ENCODE measurements around the gene SUPT3H.

SUPT3H gene

DNA sequence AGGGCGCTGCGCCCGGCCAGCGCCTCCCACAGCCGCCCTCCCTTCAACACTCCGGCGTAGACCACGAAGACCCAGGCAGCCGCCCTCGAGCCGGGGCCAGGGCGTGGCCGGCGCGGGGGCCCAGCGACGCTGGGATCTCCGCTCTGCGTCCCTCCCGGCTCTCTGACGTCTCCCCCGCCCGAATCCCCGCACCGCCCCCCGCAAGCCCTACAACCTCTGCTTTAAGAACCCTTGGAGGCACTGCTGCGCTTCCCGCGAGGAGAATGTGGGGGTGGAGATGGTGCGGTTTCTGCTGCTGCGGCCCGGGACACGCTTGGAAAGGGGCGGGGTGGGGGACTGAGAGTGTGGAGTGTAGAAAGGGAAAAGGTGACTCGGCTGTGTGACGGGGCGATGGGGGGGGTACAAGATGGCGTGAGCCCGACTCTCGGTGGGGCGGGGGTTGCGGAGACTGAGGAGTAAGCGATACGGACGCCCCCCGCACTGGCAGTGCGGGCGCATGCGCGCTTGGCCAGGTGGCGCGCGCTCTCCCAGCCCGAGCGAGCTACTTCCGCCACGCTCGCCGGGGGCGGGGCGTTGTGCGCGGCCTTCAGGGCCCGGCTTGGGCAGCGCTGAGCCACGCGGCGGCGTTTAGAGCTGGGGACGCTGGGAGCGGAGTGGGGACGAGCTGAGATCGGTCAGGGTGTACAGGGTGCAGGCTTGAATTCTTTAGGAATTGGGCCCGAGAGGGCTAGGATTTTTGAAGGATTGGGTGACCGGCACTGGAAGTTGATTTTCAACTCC, at the start of gene SUPT3H:
Gene SUPT3H, minus strand, starts transcription at position 381 of the 780 bp plus-strand sequence.
- peak; percentile 66 for DNase-seq (ENCODE audit: low read depth)

DNA sequence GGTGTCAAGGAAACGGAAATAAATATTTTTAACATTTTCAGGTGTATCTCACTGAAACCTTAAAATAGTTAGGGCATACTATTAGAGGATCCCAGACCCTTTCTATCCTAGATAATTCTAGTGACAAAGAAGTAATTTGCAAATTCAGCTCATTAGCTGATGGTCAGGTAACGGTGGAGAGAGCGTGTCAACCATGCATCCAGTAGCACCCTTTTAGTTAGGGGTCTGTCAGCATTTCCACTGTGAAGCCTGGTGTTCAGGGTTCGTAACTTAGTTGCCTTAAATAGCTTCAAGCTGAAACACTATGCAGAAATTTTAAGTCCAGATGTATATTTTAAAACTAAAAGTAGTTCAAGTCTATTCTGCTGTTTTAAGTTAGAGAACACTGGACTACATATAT, 48.5 kb upstream of the SUPT3H start:
- DNase-seq (ENCODE audit: low read depth): no peak

DNA sequence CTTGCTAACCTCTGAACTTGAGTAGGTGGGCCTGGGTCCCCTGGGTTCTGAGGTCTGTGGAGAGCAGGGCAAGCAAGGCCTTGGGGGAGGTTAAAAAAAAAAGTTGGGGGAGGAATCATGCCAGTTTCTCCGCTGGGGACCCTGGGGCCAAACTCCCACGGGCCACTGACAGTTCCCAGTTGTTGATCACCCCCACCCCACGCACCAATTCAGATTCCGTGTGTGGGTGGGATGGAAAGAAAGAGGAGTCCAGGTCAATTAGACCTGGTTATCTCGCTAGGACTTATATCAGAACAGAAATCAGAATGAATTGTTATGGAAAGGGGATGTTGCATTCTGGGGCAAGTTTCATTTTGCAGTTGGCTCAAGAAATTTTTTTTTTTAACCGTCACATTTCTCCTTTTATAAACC, 46.7 kb upstream of the SUPT3H start:
- DNase-seq (ENCODE audit: low read depth): no peak

DNA sequence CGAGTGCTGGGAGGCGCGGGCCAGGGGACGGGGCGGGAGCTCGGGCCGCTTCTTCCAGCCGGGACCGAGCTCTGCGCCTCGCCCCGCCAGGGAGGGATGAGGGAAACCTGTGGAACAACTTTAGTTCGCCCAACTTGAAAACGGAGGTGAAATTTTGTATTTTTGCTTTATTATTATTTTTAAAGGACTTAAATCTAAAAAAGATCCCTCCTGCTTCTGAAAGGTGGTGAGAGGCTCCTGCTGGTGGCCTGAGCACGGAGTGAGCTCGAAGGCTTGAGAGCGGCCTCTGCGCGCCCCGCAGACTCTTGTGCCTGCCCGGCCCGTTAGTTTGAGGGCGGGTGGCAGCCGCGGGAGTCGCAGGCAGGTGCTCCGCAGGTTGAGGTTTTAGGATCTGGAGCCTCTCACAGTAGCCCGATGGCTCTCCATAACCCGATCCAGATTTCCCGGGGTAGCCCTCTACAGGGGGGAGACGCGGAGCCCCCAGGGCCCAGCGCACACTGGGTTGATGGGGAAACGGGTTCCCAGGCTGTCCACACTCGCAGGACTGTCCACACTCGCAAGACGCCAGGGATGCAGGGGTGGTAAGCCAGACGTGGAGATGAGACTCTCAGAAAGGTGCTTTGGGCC, 46.2 kb upstream of the SUPT3H start:
- DNase-seq (ENCODE audit: low read depth): no peak

DNA sequence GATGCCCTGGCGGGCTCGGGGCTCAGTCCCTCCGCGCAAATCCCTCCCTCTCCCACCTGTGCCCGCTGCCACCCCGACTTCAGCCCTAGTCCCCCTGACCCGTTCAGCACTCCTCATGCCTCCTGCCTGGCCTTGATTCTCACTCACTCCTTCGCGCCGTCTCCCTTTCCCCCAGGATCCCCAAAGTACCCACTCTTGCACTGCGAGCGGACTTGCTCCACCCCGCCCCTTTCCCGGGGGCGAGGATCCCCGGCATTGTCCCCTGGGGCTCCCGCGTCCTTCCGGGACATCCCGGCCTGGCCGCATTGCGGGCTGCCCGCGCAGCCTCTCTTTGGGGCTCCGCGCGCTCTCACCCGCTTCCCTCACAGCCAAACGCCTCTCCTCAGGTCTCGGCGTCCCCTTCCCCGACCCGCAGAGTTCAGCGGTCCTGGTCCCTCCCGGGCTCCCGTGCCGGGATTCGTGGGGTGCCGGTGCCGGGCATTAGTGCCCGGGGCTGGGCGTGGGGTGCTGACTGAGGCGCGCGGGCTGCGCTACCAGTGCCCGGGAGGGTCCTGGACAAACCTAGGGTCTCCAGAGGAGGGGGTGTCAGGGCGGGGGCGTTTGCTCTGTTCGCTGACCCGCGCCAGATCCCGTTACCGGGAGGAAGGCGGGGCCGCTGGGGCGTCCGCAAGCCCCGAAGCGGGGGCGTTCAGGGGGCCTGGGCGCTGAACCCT, 45.5 kb upstream of the SUPT3H start:
- DNase-seq (ENCODE audit: low read depth): no peak

DNA sequence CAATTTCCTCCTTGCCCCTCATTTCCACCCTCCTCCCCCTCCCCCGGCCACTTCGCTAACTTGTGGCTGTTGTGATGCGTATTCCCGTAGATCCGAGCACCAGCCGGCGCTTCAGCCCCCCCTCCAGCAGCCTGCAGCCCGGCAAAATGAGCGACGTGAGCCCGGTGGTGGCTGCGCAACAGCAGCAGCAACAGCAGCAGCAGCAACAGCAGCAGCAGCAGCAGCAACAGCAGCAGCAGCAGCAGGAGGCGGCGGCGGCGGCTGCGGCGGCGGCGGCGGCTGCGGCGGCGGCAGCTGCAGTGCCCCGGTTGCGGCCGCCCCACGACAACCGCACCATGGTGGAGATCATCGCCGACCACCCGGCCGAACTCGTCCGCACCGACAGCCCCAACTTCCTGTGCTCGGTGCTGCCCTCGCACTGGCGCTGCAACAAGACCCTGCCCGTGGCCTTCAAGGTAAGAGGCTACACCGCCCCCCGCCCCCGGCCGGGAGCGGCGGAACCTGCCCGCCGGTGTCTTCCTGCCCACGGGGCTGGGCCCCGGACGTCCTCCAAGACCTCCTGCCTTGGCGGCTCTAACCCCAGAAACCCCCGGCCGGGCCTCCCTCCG, 44.9 kb upstream of the SUPT3H start:
- no peak for DNase-seq (ENCODE audit: low read depth)

DNA sequence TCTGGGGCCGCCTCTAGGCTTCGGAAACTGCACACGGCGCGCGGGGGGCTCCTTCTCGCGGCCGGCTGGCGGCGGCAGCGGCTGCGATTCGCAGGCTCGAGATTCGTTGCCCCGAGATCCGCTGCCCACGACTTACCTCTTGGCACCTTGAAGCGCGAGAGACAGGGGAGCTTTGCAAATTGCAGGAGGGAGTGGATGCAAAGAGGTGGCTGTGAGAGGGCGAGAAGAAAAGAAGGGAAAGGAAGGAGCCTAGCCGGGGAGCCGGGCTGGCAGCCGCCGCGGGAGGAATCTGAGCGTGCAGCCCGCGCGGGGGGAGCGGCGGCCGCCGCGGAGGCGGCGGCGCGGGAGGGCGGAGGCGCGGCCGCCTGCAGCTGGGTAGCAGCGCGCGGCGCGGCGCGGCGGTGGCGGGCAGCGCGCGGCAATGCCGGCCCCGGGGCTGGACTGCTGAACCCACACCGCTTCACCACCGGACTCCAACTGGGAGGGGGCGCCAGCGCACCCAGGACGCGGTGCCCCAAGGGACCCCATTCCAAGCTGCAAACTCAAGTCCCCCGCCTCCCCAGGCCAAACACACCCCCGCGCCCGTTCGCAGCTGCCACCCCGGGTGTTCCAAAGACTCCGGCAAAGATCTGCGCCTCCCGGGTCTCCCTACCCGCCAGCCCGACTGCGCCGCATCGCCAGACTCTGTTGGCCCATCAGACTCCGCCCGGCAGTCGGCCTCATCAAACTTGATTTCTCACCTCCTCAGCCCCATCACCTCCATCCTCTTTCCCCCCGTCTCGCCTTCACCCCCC, 44.2 kb upstream of the SUPT3H start:
- no peak for DNase-seq (ENCODE audit: low read depth)

DNA sequence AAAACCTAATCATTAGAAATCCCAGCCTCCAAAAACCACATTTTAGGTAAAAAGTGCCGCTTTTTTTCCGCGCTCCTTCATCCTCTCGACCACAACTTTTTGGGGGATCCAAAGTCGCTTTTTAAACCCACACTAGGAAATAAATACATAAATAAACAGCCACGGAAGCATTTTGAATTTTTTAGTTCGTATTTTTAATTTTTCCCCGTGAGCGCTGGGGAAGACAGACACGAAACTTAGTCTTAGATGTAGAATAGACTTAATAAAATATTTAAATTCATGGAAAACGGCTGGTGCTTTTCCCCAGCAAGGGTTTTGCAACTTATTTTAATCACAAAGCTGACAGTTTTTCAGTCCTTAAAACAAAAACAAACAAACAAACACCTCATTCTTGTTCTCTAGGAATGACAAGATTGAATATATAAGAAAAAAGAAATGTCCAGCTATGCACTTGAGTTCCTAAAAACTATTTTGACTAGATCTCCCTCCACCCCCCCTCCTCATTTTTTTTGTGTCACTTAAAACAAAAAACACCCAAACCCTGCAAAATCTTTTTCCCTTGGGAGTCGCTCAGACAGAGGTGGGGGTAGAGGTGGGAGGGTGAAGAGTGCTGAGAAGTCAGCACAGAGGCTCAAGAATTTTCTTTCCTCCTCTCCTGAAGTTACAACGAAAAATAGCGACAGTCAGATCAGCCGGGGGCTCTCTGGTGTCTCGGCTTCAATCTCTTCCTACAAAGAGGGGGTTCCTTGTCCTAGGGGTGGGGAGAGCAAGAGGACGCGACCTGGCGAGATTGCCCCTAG, 43.4 kb upstream of the SUPT3H start:
- DNase-seq (ENCODE audit: low read depth): no peak

DNA sequence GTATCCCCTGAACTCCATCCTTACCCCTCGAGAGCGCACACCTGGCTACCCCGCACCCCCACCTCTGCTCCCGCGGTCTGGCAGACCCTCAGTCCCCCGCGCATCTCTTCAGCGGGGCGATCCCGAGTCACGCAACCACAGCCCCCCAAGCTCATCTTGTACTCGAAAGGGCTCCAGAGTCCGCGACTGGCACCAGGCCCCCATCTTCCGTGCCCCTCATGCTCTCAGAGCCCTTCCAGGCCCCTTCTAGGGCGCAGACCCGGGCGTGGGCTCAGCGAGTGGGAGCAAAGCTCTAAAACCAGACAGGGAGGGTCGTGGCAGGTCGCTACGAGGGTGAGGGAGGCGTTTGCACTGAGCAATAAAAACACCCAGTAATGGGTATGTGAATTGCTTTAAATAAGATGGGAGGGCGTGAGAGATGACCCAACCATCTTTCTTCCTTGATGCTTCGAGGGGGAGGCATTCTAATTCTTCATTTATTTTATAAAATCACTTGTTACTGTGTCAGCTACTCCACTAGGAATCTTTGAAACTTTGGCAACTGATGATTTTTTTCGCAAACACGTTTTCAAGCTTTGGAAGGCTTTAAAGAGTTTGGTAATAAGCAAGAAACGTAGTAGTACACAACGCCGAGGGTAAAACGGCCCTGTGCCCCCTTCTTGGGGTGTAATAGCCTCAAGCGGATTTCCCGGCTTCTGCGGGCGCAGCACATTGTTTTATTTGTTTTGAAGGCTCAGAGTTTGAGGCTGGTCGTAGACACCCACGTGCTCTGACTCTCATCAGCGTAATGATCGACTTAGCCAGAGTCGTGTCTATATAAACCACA, 42.6 kb upstream of the SUPT3H start:
- no peak for DNase-seq (ENCODE audit: low read depth)

DNA sequence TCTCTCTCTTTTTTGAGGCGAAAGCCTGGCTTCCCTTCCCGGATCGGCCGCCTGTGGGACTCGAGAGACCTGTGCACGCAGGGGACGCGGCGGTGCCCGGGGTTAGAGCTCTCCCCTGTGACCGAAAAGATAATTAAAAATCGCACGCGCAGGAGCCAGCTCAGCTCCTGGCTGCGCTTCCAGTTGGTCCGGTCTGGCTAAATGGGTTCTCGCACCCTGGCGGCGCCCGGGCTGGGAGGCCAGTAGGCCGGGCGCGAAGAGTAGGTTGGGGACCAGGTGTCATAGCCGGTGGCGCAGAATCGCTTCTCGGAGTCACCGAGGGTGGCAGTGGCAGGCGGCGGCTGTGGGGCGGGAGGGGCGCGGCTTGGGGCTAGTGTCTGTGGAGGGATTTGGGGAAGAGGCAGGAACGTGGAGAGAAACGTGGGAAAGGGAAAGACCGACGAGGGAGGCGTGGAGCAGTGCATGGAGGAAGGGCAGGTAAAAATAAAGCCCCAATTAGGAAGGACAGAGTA, 41.9 kb upstream of the SUPT3H start:
- DNase-seq (ENCODE audit: low read depth): no peak

DNA sequence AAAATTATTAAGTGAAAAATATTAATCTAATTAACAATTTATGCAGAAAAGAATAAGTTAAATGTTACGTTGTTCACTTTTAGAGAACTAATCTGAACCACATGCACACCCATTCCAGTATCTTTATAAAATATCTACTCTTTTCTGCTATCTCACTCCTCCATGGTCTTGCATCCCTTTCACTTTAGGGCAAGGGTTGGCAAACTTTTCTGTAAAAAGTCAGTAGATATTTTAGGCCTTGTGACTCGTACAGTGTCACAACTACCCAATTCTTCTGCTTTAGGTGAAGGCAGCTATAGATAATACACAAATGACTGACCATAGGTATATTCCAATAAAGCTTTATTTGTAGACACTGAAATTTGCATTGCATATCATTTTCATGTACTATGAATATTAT, 39.7 kb upstream of the SUPT3H start:
- no peak for DNase-seq (ENCODE audit: low read depth)

DNA sequence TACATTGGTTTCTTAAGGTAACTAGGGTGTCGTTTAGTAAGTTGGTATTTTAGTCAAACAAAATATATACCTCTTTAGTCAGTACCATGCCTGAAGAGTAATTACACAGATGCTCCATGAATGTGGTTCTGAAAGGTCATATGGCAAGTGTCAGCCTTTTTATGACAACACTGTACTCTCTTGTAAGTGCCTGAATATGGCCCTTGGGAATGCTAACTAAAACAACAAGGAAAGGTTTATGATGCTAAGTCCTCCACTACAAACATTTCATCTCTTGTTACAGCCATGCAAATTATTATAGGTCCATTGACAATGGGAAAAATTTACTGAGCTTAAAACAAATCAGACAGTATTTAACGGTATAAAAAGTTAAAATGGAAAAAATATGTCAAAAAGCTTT, 39.0 kb upstream of the SUPT3H start:
- DNase-seq (ENCODE audit: low read depth): no peak

DNA sequence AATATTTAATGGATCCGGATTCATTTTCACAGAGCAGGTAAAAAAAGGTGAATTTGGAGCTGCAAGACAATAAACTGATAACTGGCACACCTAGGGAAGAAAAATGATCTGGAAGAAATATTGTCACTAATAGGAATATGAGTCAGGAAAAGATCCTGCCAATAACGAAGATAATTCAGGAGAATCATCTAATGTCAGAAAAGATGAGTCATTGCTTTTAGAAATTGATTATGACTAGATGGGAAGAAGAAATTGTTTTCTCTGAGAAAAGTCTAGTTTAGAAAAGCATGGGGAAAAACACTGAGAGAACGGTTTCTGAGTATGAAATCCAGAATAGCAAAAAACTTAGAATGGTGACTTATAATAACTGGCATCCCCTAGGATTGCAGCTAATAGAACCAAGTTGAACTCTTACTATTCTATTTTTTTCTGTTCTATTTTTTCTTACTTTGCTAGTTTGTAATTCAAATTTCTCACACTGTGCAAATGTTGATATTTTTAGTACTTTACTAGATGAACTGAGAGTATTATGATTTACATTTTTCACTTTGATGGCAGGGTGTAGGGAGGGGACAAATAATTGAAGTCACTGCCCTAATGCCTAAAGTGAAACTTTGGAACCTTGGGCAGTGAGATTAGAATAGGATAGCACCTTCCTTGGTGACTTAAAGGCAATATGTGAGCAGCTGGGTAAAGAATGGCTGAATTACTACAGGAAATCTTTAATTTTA, 38.2 kb upstream of the SUPT3H start:
- no peak for DNase-seq (ENCODE audit: low read depth)

DNA sequence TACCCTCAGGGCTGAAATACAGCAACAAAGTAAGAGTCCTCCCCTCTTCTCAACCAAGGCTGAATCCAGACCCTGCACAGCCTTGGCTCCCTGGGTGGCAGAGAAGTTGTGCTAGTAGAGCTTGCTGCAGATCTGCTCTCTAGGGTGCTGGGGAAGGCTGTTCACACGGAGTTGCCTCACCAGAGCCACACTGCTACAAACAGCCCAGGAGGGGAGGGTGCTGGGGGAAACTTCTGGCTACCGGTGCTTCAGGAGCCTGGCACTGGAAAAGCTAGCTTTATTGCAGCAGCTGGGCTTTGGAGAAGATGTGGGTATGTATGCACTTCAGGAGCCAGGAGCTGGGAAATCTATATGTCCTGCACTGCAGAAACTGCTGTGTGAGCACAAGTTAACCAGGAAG, 37.6 kb upstream of the SUPT3H start:
- DNase-seq (ENCODE audit: low read depth): no peak

DNA sequence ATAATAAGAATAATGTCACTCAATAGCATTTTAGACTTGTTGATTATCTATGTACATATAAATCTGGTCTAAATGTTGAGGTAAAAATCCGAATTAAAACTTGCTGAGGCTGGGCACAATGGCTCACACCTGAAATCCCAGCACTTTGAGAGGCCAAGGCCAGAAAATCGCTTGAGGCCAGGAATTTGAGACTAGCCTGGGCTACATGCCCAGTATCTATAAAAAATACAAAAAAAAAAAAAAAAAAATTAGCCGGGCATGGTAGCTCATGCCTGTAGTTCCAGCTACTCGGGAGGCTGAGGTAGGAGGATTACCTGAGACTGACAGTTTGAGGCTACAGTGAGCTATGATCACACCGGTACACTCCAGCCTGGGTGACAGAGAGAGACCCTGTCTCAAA, 34.2 kb upstream of the SUPT3H start:
- DNase-seq (ENCODE audit: low read depth): no peak

DNA sequence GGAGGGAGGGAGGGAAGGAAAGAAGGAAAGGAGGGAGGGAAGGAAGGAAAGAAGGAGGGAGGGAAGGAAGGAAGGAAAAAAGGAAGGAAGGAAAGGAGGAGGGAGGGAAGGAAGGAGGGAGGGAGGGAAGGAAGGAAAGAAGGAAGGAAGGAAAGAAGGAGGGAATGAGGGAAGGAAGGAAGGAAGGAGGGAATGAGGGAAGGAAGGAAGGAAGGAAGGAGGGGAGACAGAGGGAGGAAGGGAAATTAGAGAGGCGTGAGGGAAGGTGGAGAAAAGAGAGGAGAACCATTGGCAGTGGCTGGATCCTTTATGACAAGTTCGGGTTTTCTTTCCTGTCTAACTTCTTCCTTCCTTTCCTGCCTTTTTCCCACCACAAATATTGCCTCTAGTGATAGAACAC, 22.3 kb upstream of the SUPT3H start:
- no peak for DNase-seq (ENCODE audit: low read depth)

DNA sequence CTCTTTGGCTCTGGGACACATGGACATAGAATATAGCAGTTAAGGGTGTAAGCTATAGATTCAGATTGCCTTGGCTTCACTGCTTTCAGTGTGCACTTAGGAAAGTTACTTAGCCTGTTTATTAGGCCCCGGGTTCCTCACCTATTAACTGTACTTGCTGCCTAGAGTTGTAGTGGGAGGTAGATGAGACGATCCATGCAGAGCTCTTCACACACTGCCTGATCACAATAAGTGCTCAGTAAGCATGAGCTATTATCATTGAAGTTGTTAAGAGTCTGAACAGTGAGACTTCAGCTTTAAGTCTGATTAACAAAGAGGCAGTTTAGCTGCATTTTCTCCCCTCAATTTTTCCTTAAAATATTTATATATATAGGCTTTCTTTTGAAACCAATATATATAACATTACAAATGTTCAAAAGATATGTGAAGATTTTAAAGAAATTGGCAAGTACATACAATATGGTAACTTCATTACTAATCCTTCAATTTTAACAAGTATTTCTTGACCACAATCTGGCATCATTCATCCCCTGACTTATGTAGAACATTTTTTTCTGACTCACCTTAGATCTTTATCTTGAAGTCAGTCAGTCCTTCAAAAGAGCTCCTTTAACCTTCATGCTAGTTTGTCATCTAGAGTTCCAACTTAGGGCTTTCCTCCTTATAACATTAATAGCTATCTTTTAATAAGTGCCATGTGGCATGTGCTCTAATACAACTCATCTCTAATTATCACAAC, 20.5 kb upstream of the SUPT3H start:
- no peak for DNase-seq (ENCODE audit: low read depth)

DNA sequence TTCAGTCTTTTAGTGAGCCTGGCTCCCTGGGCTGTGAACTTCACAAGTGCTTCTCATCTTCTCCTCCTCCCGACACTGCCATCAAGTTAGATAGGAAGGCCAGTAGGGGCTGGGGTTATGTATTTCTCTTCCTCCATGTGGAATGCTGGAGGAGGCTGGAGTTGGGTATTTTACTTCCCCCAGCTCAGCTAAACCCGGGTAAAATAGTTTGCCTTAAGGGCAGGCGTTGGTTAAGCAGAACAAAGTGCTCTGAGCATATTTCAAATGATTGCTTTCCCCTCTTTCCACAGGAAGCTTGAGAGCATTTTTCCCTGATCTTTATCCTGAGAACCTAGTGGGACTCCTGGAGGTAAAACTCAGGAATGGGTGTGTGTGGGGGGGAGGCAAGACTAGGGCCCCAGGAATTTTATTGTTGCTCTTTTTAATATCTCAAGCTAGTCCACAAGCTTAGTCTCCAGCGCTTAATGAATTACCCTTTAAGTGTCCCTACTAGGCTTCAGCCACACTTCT, 16.9 kb upstream of the SUPT3H start:
- DNase-seq (ENCODE audit: low read depth): no peak
